Heart left ventricle (tissue), 16 donors: ENCODE results near the gene BRD8. TPM values are rescaled to one million over a fixed set of nuclear protein-coding genes. Genes with fewer than 3 reads are reported as not detected.

Experiments
- ATAC-seq, 4 donors: fragments of 200-7000 bp; cut with Tn5 transposase; one replicate each; pipeline ENCODE4 v1.9.1; 2020 to 2022; ENCODE audit warnings: moderate library complexity in 4 of 4, mild to moderate bottlenecking in 3 of 4, moderate number of reproducible peaks in 1 of 4
- DNase-seq, 5 donors: peaks; one replicate each; pipeline ENCODE4 v3.0.0-alpha.2; 2020
- H3K27ac ChIP-seq, 12 donors: fragments of 200-600 bp; sonication (generic) in 4 of 12; one replicate each; pipeline versions ENCODE4 v1.5.0 to v1.8.0; 2016 to 2022; ENCODE audit warnings: mild to moderate bottlenecking in 2 of 12
- H3K27me3 ChIP-seq, 9 donors: fragments of 200-600 bp; sonication (generic) in 2 of 9; one replicate each; pipeline versions ENCODE4 v1.5.1 to v1.8.0; 2016 to 2022; ENCODE audit warnings: mild to moderate bottlenecking in 3 of 9
- H3K36me3 ChIP-seq, 9 donors: fragments of 200-600 bp; sonication (generic) in 2 of 9; one replicate each; pipeline versions ENCODE4 v1.5.0 to v1.8.0; 2018 to 2022; ENCODE audit warnings: mild to moderate bottlenecking in 2 of 9
- H3K4me1 ChIP-seq, 12 donors: fragments of 200-600 bp; sonication (generic) in 4 of 12; one replicate each; pipeline versions ENCODE4 v1.5.0 to v1.8.0; 2016 to 2022; ENCODE audit warnings: mild to moderate bottlenecking in 3 of 12
- H3K4me3 ChIP-seq, 12 donors: fragments of 200-600 bp; sonication (generic) in 4 of 12; one replicate each; pipeline versions ENCODE4 v1.5.0 to v1.8.0; 2017 to 2022; ENCODE audit warnings: mild to moderate bottlenecking in 9 of 12, moderate library complexity in 4 of 12
- H3K9me3 ChIP-seq, 12 donors: fragments of 200-600 bp; sonication (generic) in 4 of 12; one replicate each; pipeline versions ENCODE4 v1.5.0 to v1.8.0; 2016 to 2022; ENCODE audit warnings: mild to moderate bottlenecking in 1 of 12
- CTCF ChIP-seq, 12 donors: fragments of 200-600 bp; sonication (generic) in 4 of 12; IDR thresholded peaks; one replicate each; pipeline versions ENCODE4 v1.5.0 to v1.8.0; 2018 to 2022; ENCODE audit warnings: antibody characterized with exemption in 12 of 12, mild to moderate bottlenecking in 5 of 12
- POLR2A ChIP-seq, 2 donors: fragments of 450-650 bp; IDR thresholded peaks; one replicate each; pipeline ENCODE4 v1.6.1; 2017; ENCODE audit warnings: antibody characterized with exemption in 2 of 2, mild to moderate bottlenecking in 2 of 2, moderate library complexity in 2 of 2
- whole genome bisulfite sequencing, 4 donors: extraction: QIAGEN DNeasy Blood & Tissue Kit in 2 of 4; methylation state at CpG; one replicate each; pipeline versions ENCODE4 v1.1.5 to v1.1.7; 2013 to 2018; 5-methylcytosine and 5-hydroxymethylcytosine counted together
- intact Hi-C, 10 donors: fragments of 100-400 bp; cut with DNase I; formaldehyde crosslinking; loops; one replicate each; pipeline versions ENCODE4 v1.11.1 to v1.14.2; 2022
- polyA plus RNA-seq, 2 donors: library from polyadenylated mRNA; stranded (reverse); fragments of 200-250 nt; gene quantifications; one replicate each; pipeline ENCODE4 v1.2.3, GENCODE V29; 2013
- total RNA-seq, 9 donors: library from RNA; depleted of rRNA in 2 of 9; stranded (reverse); fragments of >200 nt in 2 of 9; fragmentation: NEBNext Ultra II Directional in 3 of 9; extraction: Animal tissue kit (Norgen Biotek cat#: 25700) in 3 of 9; gene quantifications; one replicate each; pipeline versions ENCODE4 v1.1.0 to v1.2.4, GENCODE V29; 2016 to 2023
- donor health status: ischemic (EF 13 %, LVEDD 7.1; RV severe dilation, severe dysfunction).
- donor health status: healthy with polysubstance abuse.
- donor health status: DM: no; HTN: yes; CAD: no.
- donor health status: DM: no; HTN: no; CAD: no.
- donor health status: ischemic (EF 25% LVEDD 6.9; RV normal size, moderate dysfunction).
- donor health status: ischemic (EF 25% LVEDD 5.7; RV mildly dilated, moderate dysfunction).
- donor health status: healthy.
- donor health status: DM: yes; HTN: yes; CAD: no.
- donor health status: ischemic (EF 35%, LVEDD 5.7; RV mildly dilated, moderate dysfunction).
- donor health status: nonischemic (EF 11% LVEDD 7.7; RV severe dilation, severe dysfunction).
- donor health status: DM: yes; HTN: yes; CAD: no.
- donor health status: PGD.
- donor health status: ischemic (EF 29% LVEDD 5.4; RV normal size, mild dysfunction).
- donor health status: nonischemic (EF 23%, LVEDD 6.1; RV moderate dilation, normal function).

Gene BRD8
- total and polyA plus RNA-seq, 11 donors = 16.6 to 30.2 (median 22.7) TPM

GRCh38 chr5:138141734-138142133 lies 36.7 kb downstream of the BRD8 start:
- Histone ChIP-seq H3K9me3 (no peaks in the 10 kb centered on the region), H3K27ac (no peak overlapping the region), H3K4me3 (no peak overlapping the region), H3K27me3 (peaks cover 0 to 22% (median 0%) of the 10 kb centered on the region in 9 donors), H3K4me1 (peaks cover 0 to 7% (median 0%) of the 10 kb centered on the region in 12 donors), H3K36me3 (no peaks in the 10 kb centered on the region)
- DNase-seq = no peak
- 64 to 74% (median 69%) methylated on average over 1 of the region's 1 CpG for WGBS, 4 donors
- intact Hi-C loops = no loop called here
- ATAC-seq = no peak
- no peak for TF ChIP-seq CTCF (IDR thresholded peaks at IDR 0.05)
- TF ChIP-seq POLR2A (IDR thresholded peaks at IDR 0.05) = no peak

- Histone ChIP-seq H3K27ac (no peak overlapping the region), H3K36me3 (no peaks in the 10 kb centered on the region), H3K9me3 (no peaks in the 10 kb centered on the region), H3K27me3 (peaks cover 0 to 22% (median 0%) of the 10 kb centered on the region in 9 donors), H3K4me3 (no peak overlapping the region), H3K4me1 (peaks cover 0 to 7% (median 0%) of the 10 kb centered on the region in 12 donors)
- TF ChIP-seq CTCF (IDR thresholded peaks at IDR 0.05) (no peak), POLR2A (IDR thresholded peaks at IDR 0.05) (no peak)
- no peak for ATAC-seq
- intact Hi-C loops = no loop called here
- DNase-seq = no peak
- WGBS, 4 donors = 41 to 52% (median 49%) methylated on average over 4 of the region's 4 CpGs
These were observed 38.2 kb downstream of the BRD8 start for GRCh38 chr5:138140268-138140667.

- H3K4me1 ChIP-seq = peaks cover 0 to 7% (median 0%) of the 10 kb centered on the region in 12 donors
- whole genome bisulfite sequencing, 4 donors = 59 to 72% (median 65%) methylated on average over 3 of the region's 3 CpGs
- peaks cover 0 to 22% (median 0%) of the 10 kb centered on the region in 9 donors for H3K27me3 ChIP-seq
- H3K4me3 ChIP-seq = peak overlapping the region in 10 of 12 donors; percentile 24 to 83 (median 66)
- H3K27ac ChIP-seq = no peak overlapping the region
- DNase-seq = no peak
- H3K9me3 ChIP-seq = no peaks in the 10 kb centered on the region
- no peaks in the 10 kb centered on the region for H3K36me3 ChIP-seq
- intact Hi-C loops = loop anchor here in 8 of 10 donors (5.0 to 10.0 kb wide), 5 partner anchors 102 to 515 kb away; partner anchors contain the start of gene FAM13B (in 1 of the 8)
- no peak for ATAC-seq
- TF ChIP-seq CTCF (IDR thresholded peaks at IDR 0.05) = no peak
These were observed 38.7 kb downstream of the BRD8 start for GRCh38 chr5:138139781-138140090.

- Histone ChIP-seq H3K4me1 (peaks cover 0 to 7% (median 0%) of the 10 kb centered on the region in 12 donors), H3K4me3 (peak within 1 kb of the TSS in 11 of 12 donors; percentile 24 to 83 (median 66)), H3K36me3 (no peaks in the 10 kb centered on the region), H3K9me3 (no peaks in the 10 kb centered on the region), H3K27ac (peak within 1 kb of the TSS in 1 of 12 donors; percentile 16), H3K27me3 (peaks cover 0 to 22% (median 0%) of the 10 kb centered on the region in 9 donors)
- WGBS, 4 donors = 4 to 8% (median 7%) methylated on average over 24 to 31 of the region's 31 CpGs
- TF ChIP-seq CTCF (IDR thresholded peaks at IDR 0.05) = no peak
- no peak for TF ChIP-seq POLR2A (IDR thresholded peaks at IDR 0.05)
- DNase-seq (peak; percentile 55 to 80 (median 76)), ATAC-seq (peak; percentile 71 to 96 (median 94))
- intact Hi-C loops = loop anchor here in 8 of 10 donors (5.0 to 10.0 kb wide), 5 partner anchors 102 to 514 kb away; partner anchors contain the start of gene FAM13B (in 1 of the 8)
These were observed 39.3 kb downstream of the BRD8 start, which contains the start of gene NME5 for GRCh38 chr5:138138949-138139780. Gene NME5 (minus strand): TSS chr5:138139428. CDS start chr5:138138780, 648 bp downstream.
